ENCODE measurements around the gene HDDC2.
"Not testable (repeated sequence)": the region's sequence is repeated elsewhere in the genome, so short reads cannot be mapped to it uniquely, and the experiment has no call there.

The HDDC2 gene

GRCh38 chr6:125304970-125305660 is 3.3 kb upstream of the HDDC2 start:
- no peak for DNase-seq

GRCh38 chr6:125303512-125303854 is 1.7 kb upstream of the HDDC2 start:
- DNase-seq: no peak

- DNase-seq: no peak
Observed at GRCh38 chr6:125302840-125303511, 1.2 kb upstream of the HDDC2 start.

- DNase-seq: no peak
Observed at GRCh38 chr6:125300992-125301434, 754 bp downstream of the HDDC2 start.

- DNase-seq: no peak
Observed at GRCh38 chr6:125299257-125299656, 2.5 kb downstream of the HDDC2 start.

- DNase-seq: peak; percentile 39 to 60
Observed at GRCh38 chr6:125296471-125296870, 5.3 kb downstream of the HDDC2 start.

GRCh38 chr6:125294925-125295324 is 6.8 kb downstream of the HDDC2 start:
- DNase-seq: peak; percentile 25 to 76

- DNase-seq: no peak
Observed at GRCh38 chr6:125294036-125294435, 7.7 kb downstream of the HDDC2 start.

- DNase-seq: no peak
Observed at GRCh38 chr6:125293587-125293986, 8.2 kb downstream of the HDDC2 start.

GRCh38 chr6:125287718-125288117 is 14.0 kb downstream of the HDDC2 start:
- DNase-seq: no peak

- no peak for DNase-seq
Observed at GRCh38 chr6:125285936-125286335, 15.8 kb downstream of the HDDC2 start.

- DNase-seq: no peak
Observed at GRCh38 chr6:125285353-125285752, 16.4 kb downstream of the HDDC2 start.

- DNase-seq: not testable (repeated sequence)
Observed at GRCh38 chr6:125282470-125282869, 19.3 kb downstream of the HDDC2 start.

GRCh38 chr6:125280370-125281035 is 21.3 kb downstream of the HDDC2 start:
- not testable (repeated sequence) for DNase-seq

- no peak for DNase-seq
Observed at GRCh38 chr6:125279961-125280360, 21.8 kb downstream of the HDDC2 start.

- no peak for DNase-seq
Observed at GRCh38 chr6:125277838-125278237, 23.9 kb downstream of the HDDC2 start.

GRCh38 chr6:125275779-125276178 is 26.0 kb downstream of the HDDC2 start:
- no peak for DNase-seq

GRCh38 chr6:125274935-125275334 is 26.8 kb downstream of the HDDC2 start:
- DNase-seq: no peak

- DNase-seq: peak in 1 of 2 experiments; percentile 40
Observed at GRCh38 chr6:125273965-125274364, 27.8 kb downstream of the HDDC2 start.

GRCh38 chr6:125273251-125273650 is 28.5 kb downstream of the HDDC2 start:
- no peak for DNase-seq

- peak in 1 of 2 experiments; percentile 60 for DNase-seq
Observed at GRCh38 chr6:125271486-125272159, 30.1 kb downstream of the HDDC2 start.

GRCh38 chr6:125270380-125270779 is 31.4 kb downstream of the HDDC2 start:
- no peak for DNase-seq

GRCh38 chr6:125269328-125269985 is 32.3 kb downstream of the HDDC2 start:
- DNase-seq: no peak
